Stimulated activated CD8-positive, alpha-beta memory T cell treated with anti-CD3 and anti-CD28 coated beads, Interleukin-15, amount 100 ng/mL, for 24 hours (primary cell): Measurements from ENCODE around the gene TPD52L2.
"Not testable (repeated sequence)": the region's sequence is repeated elsewhere in the genome, so short reads cannot be mapped to it uniquely, and the experiment has no call there.

Experiments used
- DNase-seq: peaks from one replicate; pipeline ENCODE4 v3.0.0-alpha.2; 2020; ENCODE audit warnings: low read depth

The TPD52L2 gene

GRCh38 chr20:63895952-63896263 lies 30.8 kb downstream of the TPD52L2 start:
- no peak for DNase-seq

GRCh38 chr20:63896264-63897105 lies 31.4 kb downstream of the TPD52L2 start:
- DNase-seq = no peak

- no peak for DNase-seq
These were observed 33.0 kb downstream of the TPD52L2 start for GRCh38 chr20:63897978-63898561.

- no peak for DNase-seq
These were observed 34.0 kb downstream of the TPD52L2 start for GRCh38 chr20:63898882-63899558.

GRCh38 chr20:63900413-63900812 lies 35.3 kb downstream of the TPD52L2 start:
- DNase-seq = no peak

GRCh38 chr20:63903796-63904561 lies 38.9 kb downstream of the TPD52L2 start:
- DNase-seq = no peak

GRCh38 chr20:63908008-63908682 lies 43.1 kb downstream of the TPD52L2 start:
- DNase-seq = no peak

- no peak for DNase-seq
These were observed 46.1 kb downstream of the TPD52L2 start for GRCh38 chr20:63911176-63911575.

GRCh38 chr20:63913768-63914167 lies 48.7 kb downstream of the TPD52L2 start:
- DNase-seq = no peak

- DNase-seq = no peak
These were observed 50.4 kb downstream of the TPD52L2 start for GRCh38 chr20:63915471-63915870.

GRCh38 chr20:63916371-63916939 lies 51.4 kb downstream of the TPD52L2 start:
- DNase-seq = not testable (repeated sequence)

- DNase-seq = no peak
These were observed 52.7 kb downstream of the TPD52L2 start for GRCh38 chr20:63917811-63918210.

GRCh38 chr20:63919130-63919529 lies 54.1 kb downstream of the TPD52L2 start:
- DNase-seq = no peak

GRCh38 chr20:63920226-63920625 lies 55.2 kb downstream of the TPD52L2 start:
- DNase-seq = no peak

- DNase-seq = no peak
These were observed 58.6 kb downstream of the TPD52L2 start for GRCh38 chr20:63923651-63924050.

GRCh38 chr20:63924241-63924640 lies 59.2 kb downstream of the TPD52L2 start:
- DNase-seq = no peak

- no peak for DNase-seq
These were observed 61.2 kb downstream of the TPD52L2 start for GRCh38 chr20:63926298-63926697.

GRCh38 chr20:63929071-63929470 lies 64.0 kb downstream of the TPD52L2 start:
- DNase-seq = no peak

GRCh38 chr20:63929473-63929883 lies 64.4 kb downstream of the TPD52L2 start:
- DNase-seq = not testable (repeated sequence)

- no peak for DNase-seq
These were observed 66.0 kb downstream of the TPD52L2 start for GRCh38 chr20:63930971-63931553.

GRCh38 chr20:63931735-63932134 lies 66.7 kb downstream of the TPD52L2 start:
- DNase-seq = no peak
